HUES6 (cell line): Measurements from ENCODE around the gene TECTB.

Experiments
- H3K27ac ChIP-seq: 2 replicates; pipeline ENCODE4 v1.7.0; 2013; ENCODE audit warnings: low read depth, mild to moderate bottlenecking, low read length, inconsistent platforms
- H3K27me3 ChIP-seq: 2 replicates; pipeline ENCODE4 v1.6.1; 2013; ENCODE audit warnings: low read length; ENCODE audit not compliant: control insufficient read depth, insufficient read depth
- H3K36me3 ChIP-seq: 2 replicates; pipeline ENCODE4 v1.6.1; 2013; ENCODE audit warnings: low read length; ENCODE audit not compliant: control insufficient read depth, insufficient read depth
- H3K4me1 ChIP-seq: 2 replicates; pipeline ENCODE4 v1.6.1; 2013; ENCODE audit warnings: low read length; ENCODE audit not compliant: control insufficient read depth, insufficient read depth
- H3K4me3 ChIP-seq: 2 replicates; pipeline ENCODE4 v1.5.1; 2013; ENCODE audit warnings: low read depth, low read length
- H3K9ac ChIP-seq: one replicate; pipeline ENCODE4 v1.6.1; 2013; ENCODE audit warnings: mild to moderate bottlenecking, low read length
- H3K9me3 ChIP-seq: 2 replicates; pipeline ENCODE4 v1.6.1; 2013; ENCODE audit warnings: low read depth, low read length; ENCODE audit not compliant: control insufficient read depth, insufficient read depth

Gene TECTB

GRCh38 chr10:112283100-112283499 is at the start of gene TECTB:
Gene TECTB, plus strand, starts transcription at chr10:112283400. Its CDS starts 335 bp downstream, at chr10:112283735.
- H3K9me3 ChIP-seq = no peaks in the 10 kb centered on the region
- H3K4me1 ChIP-seq = peaks cover 14% of the 10 kb centered on the region
- no peaks in the 10 kb centered on the region for H3K36me3 ChIP-seq
- H3K27me3 ChIP-seq = peaks cover 9% of the 10 kb centered on the region
- H3K9ac ChIP-seq = no peak within 1 kb of the TSS
- no peak within 1 kb of the TSS for H3K27ac ChIP-seq
- H3K4me3 ChIP-seq = no peak within 1 kb of the TSS

- no peaks in the 10 kb centered on the region for H3K27me3 ChIP-seq
- no peak overlapping the region for H3K27ac ChIP-seq
- no peak overlapping the region for H3K9ac ChIP-seq
- no peaks in the 10 kb centered on the region for H3K36me3 ChIP-seq
- H3K4me1 ChIP-seq = peaks cover 12% of the 10 kb centered on the region
- peaks cover 11% of the 10 kb centered on the region for H3K9me3 ChIP-seq
- H3K4me3 ChIP-seq = no peak overlapping the region
These were observed 48.1 kb upstream of the TECTB start for GRCh38 chr10:112235141-112235540.

- Histone ChIP-seq H3K36me3 (no peaks in the 10 kb centered on the region), H3K9ac (no peak overlapping the region), H3K27me3 (no peaks in the 10 kb centered on the region), H3K4me1 (peaks cover 12% of the 10 kb centered on the region), H3K9me3 (peaks cover 14% of the 10 kb centered on the region), H3K4me3 (no peak overlapping the region), H3K27ac (no peak overlapping the region)
These were observed 47.3 kb upstream of the TECTB start for GRCh38 chr10:112235920-112236319.

- H3K27me3 ChIP-seq = no peaks in the 10 kb centered on the region
- no peak overlapping the region for H3K4me3 ChIP-seq
- peaks cover 14% of the 10 kb centered on the region for H3K9me3 ChIP-seq
- H3K36me3 ChIP-seq = no peaks in the 10 kb centered on the region
- peaks cover 12% of the 10 kb centered on the region for H3K4me1 ChIP-seq
- no peak overlapping the region for H3K27ac ChIP-seq
- H3K9ac ChIP-seq = no peak overlapping the region
These were observed 46.7 kb upstream of the TECTB start for GRCh38 chr10:112236486-112236885.

- Histone ChIP-seq H3K9ac (no peak overlapping the region), H3K9me3 (peaks cover 14% of the 10 kb centered on the region), H3K27ac (no peak overlapping the region), H3K4me1 (peaks cover 12% of the 10 kb centered on the region), H3K27me3 (no peaks in the 10 kb centered on the region), H3K4me3 (no peak overlapping the region), H3K36me3 (no peaks in the 10 kb centered on the region)
These were observed 43.9 kb upstream of the TECTB start for GRCh38 chr10:112239347-112239746.

- Histone ChIP-seq H3K9ac (no peak overlapping the region), H3K27ac (no peak overlapping the region), H3K4me3 (no peak overlapping the region), H3K27me3 (no peaks in the 10 kb centered on the region), H3K36me3 (no peaks in the 10 kb centered on the region), H3K4me1 (peaks cover 4% of the 10 kb centered on the region), H3K9me3 (peaks cover 14% of the 10 kb centered on the region)
These were observed 42.8 kb upstream of the TECTB start for GRCh38 chr10:112240441-112240840.

- H3K9ac ChIP-seq = no peak overlapping the region
- no peaks in the 10 kb centered on the region for H3K36me3 ChIP-seq
- no peak overlapping the region for H3K4me3 ChIP-seq
- H3K27me3 ChIP-seq = no peaks in the 10 kb centered on the region
- H3K27ac ChIP-seq = no peak overlapping the region
- no peaks in the 10 kb centered on the region for H3K4me1 ChIP-seq
- H3K9me3 ChIP-seq = peaks cover 14% of the 10 kb centered on the region
These were observed 41.4 kb upstream of the TECTB start for GRCh38 chr10:112241651-112242341.

- no peak overlapping the region for H3K27ac ChIP-seq
- no peaks in the 10 kb centered on the region for H3K4me1 ChIP-seq
These were observed 40.4 kb upstream of the TECTB start for GRCh38 chr10:112242769-112243168.

GRCh38 chr10:112243713-112244112 is 39.5 kb upstream of the TECTB start:
- H3K27me3 ChIP-seq = no peaks in the 10 kb centered on the region
- no peaks in the 10 kb centered on the region for H3K36me3 ChIP-seq
- peaks cover 15% of the 10 kb centered on the region for H3K9me3 ChIP-seq
- no peak overlapping the region for H3K4me3 ChIP-seq
- H3K27ac ChIP-seq = no peak overlapping the region
- H3K9ac ChIP-seq = no peak overlapping the region
- H3K4me1 ChIP-seq = no peaks in the 10 kb centered on the region

More at GRCh38 chr10:112242769-112243168, 40.4 kb upstream of the TECTB start:
- Histone ChIP-seq H3K4me3 (no peak overlapping the region), H3K36me3 (no peaks in the 10 kb centered on the region), H3K27me3 (no peaks in the 10 kb centered on the region), H3K9me3 (peaks cover 14% of the 10 kb centered on the region), H3K9ac (no peak overlapping the region)

GRCh38 chr10:112244197-112244596 is 39.0 kb upstream of the TECTB start:
- H3K27me3 ChIP-seq = no peaks in the 10 kb centered on the region
- no peaks in the 10 kb centered on the region for H3K36me3 ChIP-seq
- no peaks in the 10 kb centered on the region for H3K4me1 ChIP-seq
- no peak overlapping the region for H3K4me3 ChIP-seq
- no peak overlapping the region for H3K9ac ChIP-seq
- peaks cover 18% of the 10 kb centered on the region for H3K9me3 ChIP-seq
- no peak overlapping the region for H3K27ac ChIP-seq

GRCh38 chr10:112247791-112248190 is 35.4 kb upstream of the TECTB start:
- H3K9ac ChIP-seq = no peak overlapping the region
- H3K27ac ChIP-seq = no peak overlapping the region
- no peaks in the 10 kb centered on the region for H3K36me3 ChIP-seq
- no peaks in the 10 kb centered on the region for H3K4me1 ChIP-seq
- H3K9me3 ChIP-seq = peaks cover 23% of the 10 kb centered on the region
- H3K27me3 ChIP-seq = no peaks in the 10 kb centered on the region
- no peak overlapping the region for H3K4me3 ChIP-seq
